Hematopoietic multipotent progenitor cell treated with erythropoietin and hydrocortisone succinate and interleukin-3 and kit ligand, for 15 days (in vitro differentiated cells): ENCODE measurements around the gene VCP.

Experiments
- DNase-seq: peaks from one replicate; pipeline ENCODE4 v3.0.0-alpha.2; 2015; ENCODE audit warnings: low spot score

Gene VCP

GRCh38 chr9:35014517-35014916, 57.9 kb downstream of the VCP start:
- DNase-seq = no peak

- no peak for DNase-seq
Measured at GRCh38 chr9:35010351-35010958, 62.0 kb downstream of the VCP start.
